DOHH2 (cell line): Measurements from ENCODE around the gene HSPG2.

Experiments used
- EZH2phosphoT487 ChIP-seq: fragments of 200-600 bp; sonication (generic); IDR thresholded peaks from 2 replicates; pipeline ENCODE4 v1.6.1; 2017; ENCODE audit warnings: borderline replicate concordance, mild to moderate bottlenecking, antibody characterized with exemption, low read length, moderate library complexity, mixed read lengths
- TF ChIP-seq, protein P1 (sequence below): fragments of 200-600 bp; sonication (generic); IDR thresholded peaks from one replicate; pipeline ENCODE4 v1.5.1; 2014; ENCODE audit warnings: antibody characterized with exemption, mild to moderate bottlenecking, low read depth, low read length; ENCODE audit not compliant: poor library complexity, severe bottlenecking

DNA sequence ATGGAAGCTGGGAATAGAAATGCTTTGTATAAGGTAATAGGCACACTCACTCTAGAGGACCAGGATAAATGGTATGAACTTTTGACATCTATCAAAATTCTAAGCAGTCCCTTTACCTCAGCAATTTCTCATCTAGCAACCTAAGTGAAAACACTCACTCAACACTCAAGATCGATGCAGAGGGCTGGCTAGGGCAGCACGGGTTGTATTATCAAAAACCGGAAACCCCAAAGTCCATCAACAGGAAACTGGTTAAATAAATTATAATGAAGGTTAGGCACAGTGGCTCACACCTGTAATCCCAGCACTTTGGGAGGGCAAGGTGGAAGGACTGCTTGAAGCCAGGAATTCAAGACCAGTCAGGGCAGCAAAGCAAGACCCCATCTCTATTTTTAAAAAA is 163.5 kb downstream of the HSPG2 start:
- TF ChIP-seq, protein P1, sequence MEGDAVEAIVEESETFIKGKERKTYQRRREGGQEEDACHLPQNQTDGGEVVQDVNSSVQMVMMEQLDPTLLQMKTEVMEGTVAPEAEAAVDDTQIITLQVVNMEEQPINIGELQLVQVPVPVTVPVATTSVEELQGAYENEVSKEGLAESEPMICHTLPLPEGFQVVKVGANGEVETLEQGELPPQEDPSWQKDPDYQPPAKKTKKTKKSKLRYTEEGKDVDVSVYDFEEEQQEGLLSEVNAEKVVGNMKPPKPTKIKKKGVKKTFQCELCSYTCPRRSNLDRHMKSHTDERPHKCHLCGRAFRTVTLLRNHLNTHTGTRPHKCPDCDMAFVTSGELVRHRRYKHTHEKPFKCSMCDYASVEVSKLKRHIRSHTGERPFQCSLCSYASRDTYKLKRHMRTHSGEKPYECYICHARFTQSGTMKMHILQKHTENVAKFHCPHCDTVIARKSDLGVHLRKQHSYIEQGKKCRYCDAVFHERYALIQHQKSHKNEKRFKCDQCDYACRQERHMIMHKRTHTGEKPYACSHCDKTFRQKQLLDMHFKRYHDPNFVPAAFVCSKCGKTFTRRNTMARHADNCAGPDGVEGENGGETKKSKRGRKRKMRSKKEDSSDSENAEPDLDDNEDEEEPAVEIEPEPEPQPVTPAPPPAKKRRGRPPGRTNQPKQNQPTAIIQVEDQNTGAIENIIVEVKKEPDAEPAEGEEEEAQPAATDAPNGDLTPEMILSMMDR: no peak
- TF ChIP-seq EZH2phosphoT487: no peak
